Measurements from ENCODE around the gene BABAM2. TPM values are rescaled to one million over a fixed set of nuclear protein-coding genes. Genes with fewer than 3 reads are reported as not detected.

The BABAM2 gene
- total RNA-seq, 1 experiment from 2014 or later, result 16.3 TPM

GRCh38 chr2:27885234-27885633, 5.3 kb upstream of the BABAM2 start:
- no peaks in the 10 kb centered on the region for H3K36me3 ChIP-seq (ENCODE audit: low read depth, low read length)
- peaks cover 16% of the 10 kb centered on the region for H3K79me2 ChIP-seq (ENCODE audit: low read length)
- DNase-seq (no peak), ATAC-seq (no peak)
- no peak overlapping the region for H3K27ac ChIP-seq (ENCODE audit: low read length)
- TF ChIP-seq EZH2 (IDR thresholded peaks at IDR 0.05; ENCODE audit: low read length, unreplicated experiment) (no peak), CTCF (conservative IDR thresholded peaks at IDR 0.05; ENCODE audit: low read depth, low read length) (no peak)
- no TSS peak for BruUV-seq (replicated peaks)
- intact Hi-C loops (cut with micrococcal nuclease), result no loop called here
- CTCF ChIA-PET, result no interaction called here
- H4K20me1 ChIP-seq (ENCODE audit: low read length), result no peaks in the 10 kb centered on the region
- H3K9me3 ChIP-seq (ENCODE audit: low read length), result no peaks in the 10 kb centered on the region
- no peak overlapping the region for H3K9ac ChIP-seq (ENCODE audit: low read length)
- no peak overlapping the region for H2AFZ ChIP-seq (ENCODE audit: low read length)
- H3K4me2 ChIP-seq (ENCODE audit: low read length), result no peak overlapping the region
- no peaks in the 10 kb centered on the region for H3K9me2 ChIP-seq (replicated peaks; ENCODE audit: low read length)
- H3K4me3 ChIP-seq (ENCODE audit: low read length), result no peak overlapping the region
- POLR2A ChIA-PET (ENCODE audit: unreplicated experiment), result no interaction called here
- peaks cover 15% of the 10 kb centered on the region for H3K4me1 ChIP-seq (ENCODE audit: insufficient read depth, low read length)
- H3K27me3 ChIP-seq (ENCODE audit: low read length), result no peaks in the 10 kb centered on the region
- no peaks in the 10 kb centered on the region for H3F3A ChIP-seq (ENCODE audit: low read length, unreplicated experiment)

GRCh38 chr2:27885661-27886060, 4.9 kb upstream of the BABAM2 start:
- ChIA-PET CTCF (no interaction called here), POLR2A (ENCODE audit: unreplicated experiment) (interaction anchor here (0.6 kb wide), 1 partner anchor 52 kb away, joined by 3 read pairs; no protein-coding TSS in a partner anchor)
- Histone ChIP-seq H3K4me2 (ENCODE audit: low read length) (no peak overlapping the region), H3K4me1 (ENCODE audit: insufficient read depth, low read length) (peaks cover 15% of the 10 kb centered on the region), H3K9ac (ENCODE audit: low read length) (no peak overlapping the region), H3K9me2 (replicated peaks; ENCODE audit: low read length) (no peaks in the 10 kb centered on the region), H3K4me3 (ENCODE audit: low read length) (no peak overlapping the region), H3K79me2 (ENCODE audit: low read length) (peaks cover 17% of the 10 kb centered on the region), H3K36me3 (ENCODE audit: low read depth, low read length) (no peaks in the 10 kb centered on the region), H2AFZ (ENCODE audit: low read length) (no peak overlapping the region), H3K9me3 (ENCODE audit: low read length) (no peaks in the 10 kb centered on the region), H3F3A (ENCODE audit: low read length, unreplicated experiment) (no peaks in the 10 kb centered on the region), H3K27me3 (ENCODE audit: low read length) (no peaks in the 10 kb centered on the region), H3K27ac (ENCODE audit: low read length) (no peak overlapping the region), H4K20me1 (ENCODE audit: low read length) (no peaks in the 10 kb centered on the region)
- intact Hi-C loops (cut with micrococcal nuclease), result no loop called here
- TF ChIP-seq EZH2 (IDR thresholded peaks at IDR 0.05; ENCODE audit: low read length, unreplicated experiment) (no peak), EZH2phosphoT487 (IDR thresholded peaks at IDR 0.05; ENCODE audit: borderline replicate concordance, low read length) (no peak), CTCF (conservative IDR thresholded peaks at IDR 0.05; ENCODE audit: low read depth, low read length) (no peak)
- ATAC-seq, result no peak
- BruUV-seq (replicated peaks), result no TSS peak
- DNase-seq, result no peak

- Histone ChIP-seq H4K20me1 (ENCODE audit: low read length) (no peaks in the 10 kb centered on the region), H3K27me3 (ENCODE audit: low read length) (no peaks in the 10 kb centered on the region), H3K27ac (ENCODE audit: low read length) (no peak overlapping the region), H3K4me3 (ENCODE audit: low read length) (no peak overlapping the region), H3K9me3 (ENCODE audit: low read length) (no peaks in the 10 kb centered on the region), H3K4me2 (ENCODE audit: low read length) (no peak overlapping the region), H3K9ac (ENCODE audit: low read length) (no peak overlapping the region), H3K79me2 (ENCODE audit: low read length) (peaks cover 22% of the 10 kb centered on the region), H3F3A (ENCODE audit: low read length, unreplicated experiment) (no peaks in the 10 kb centered on the region), H2AFZ (ENCODE audit: low read length) (no peak overlapping the region), H3K36me3 (ENCODE audit: low read depth, low read length) (no peaks in the 10 kb centered on the region), H3K9me2 (replicated peaks; ENCODE audit: low read length) (no peaks in the 10 kb centered on the region), H3K4me1 (ENCODE audit: insufficient read depth, low read length) (peaks cover 18% of the 10 kb centered on the region)
- CTCF ChIA-PET, result no interaction called here
- TF ChIP-seq CTCF (conservative IDR thresholded peaks at IDR 0.05; ENCODE audit: low read depth, low read length) (no peak), EZH2phosphoT487 (IDR thresholded peaks at IDR 0.05; ENCODE audit: borderline replicate concordance, low read length) (no peak), EZH2 (IDR thresholded peaks at IDR 0.05; ENCODE audit: low read length, unreplicated experiment) (no peak)
- POLR2A ChIA-PET (ENCODE audit: unreplicated experiment), result no interaction called here
- no peak for DNase-seq
- intact Hi-C loops (cut with micrococcal nuclease), result no loop called here
- no peak for ATAC-seq
- no TSS peak for BruUV-seq (replicated peaks)
These were observed 4.2 kb upstream of the BABAM2 start for GRCh38 chr2:27886322-27886721.

Data from PC-3 (cell line).